LoVo (cell line): ENCODE results near the gene FAM163B.

Experiments used
- DNase-seq: peaks from one replicate; pipeline ENCODE4 v3.0.0-alpha.2; 2016; ENCODE audit warnings: low spot score

The FAM163B gene

GRCh38 chr9:133581011-133581410, 28.2 kb downstream of the FAM163B start:
- no peak for DNase-seq

- no peak for DNase-seq
Measured at GRCh38 chr9:133580419-133580738, 28.8 kb downstream of the FAM163B start.

- DNase-seq = no peak
Measured at GRCh38 chr9:133579601-133580418, 29.4 kb downstream of the FAM163B start.

GRCh38 chr9:133578524-133579441, 30.4 kb downstream of the FAM163B start:
- no peak for DNase-seq

GRCh38 chr9:133577737-133578112, 31.5 kb downstream of the FAM163B start:
- DNase-seq = no peak

- no peak for DNase-seq
Measured at GRCh38 chr9:133576875-133577736, 32.1 kb downstream of the FAM163B start.

GRCh38 chr9:133576031-133576874, 32.9 kb downstream of the FAM163B start:
- no peak for DNase-seq

- DNase-seq = no peak
Measured at GRCh38 chr9:133575186-133576030, 33.8 kb downstream of the FAM163B start.

- no peak for DNase-seq
Measured at GRCh38 chr9:133574771-133575170, 34.4 kb downstream of the FAM163B start.

GRCh38 chr9:133573791-133574515, 35.2 kb downstream of the FAM163B start:
- no peak for DNase-seq

- no peak for DNase-seq
Measured at GRCh38 chr9:133572821-133573361, 36.3 kb downstream of the FAM163B start.

GRCh38 chr9:133571896-133572595, 37.1 kb downstream of the FAM163B start:
- no peak for DNase-seq

GRCh38 chr9:133571391-133571890, 37.7 kb downstream of the FAM163B start:
- no peak for DNase-seq

GRCh38 chr9:133570691-133571080, 38.5 kb downstream of the FAM163B start:
- DNase-seq = no peak

GRCh38 chr9:133569891-133570690, 39.1 kb downstream of the FAM163B start:
- no peak for DNase-seq

GRCh38 chr9:133569121-133569785, 39.9 kb downstream of the FAM163B start:
- DNase-seq = no peak

- no peak for DNase-seq
Measured at GRCh38 chr9:133568186-133568585, 41.0 kb downstream of the FAM163B start.
